M059J (cell line): ENCODE results near the gene ETV4. TPM values are rescaled to one million over a fixed set of nuclear protein-coding genes. Genes with fewer than 3 reads are reported as not detected.

Experiments used
- DNase-seq: peaks from one replicate; pipeline ENCODE4 v3.0.0-alpha.2; 2012; ENCODE audit warnings: low read depth
- total RNA-seq: library from RNA; depleted of rRNA; stranded (reverse); fragments of >200 nt; shearing (Covaris generic); gene quantifications from 2 replicates; pipeline ENCODE4 v1.2.3, GENCODE V29; 2014

Gene ETV4
- total RNA-seq, 1 experiment from 2014 or later = 6.9 TPM

DNA sequence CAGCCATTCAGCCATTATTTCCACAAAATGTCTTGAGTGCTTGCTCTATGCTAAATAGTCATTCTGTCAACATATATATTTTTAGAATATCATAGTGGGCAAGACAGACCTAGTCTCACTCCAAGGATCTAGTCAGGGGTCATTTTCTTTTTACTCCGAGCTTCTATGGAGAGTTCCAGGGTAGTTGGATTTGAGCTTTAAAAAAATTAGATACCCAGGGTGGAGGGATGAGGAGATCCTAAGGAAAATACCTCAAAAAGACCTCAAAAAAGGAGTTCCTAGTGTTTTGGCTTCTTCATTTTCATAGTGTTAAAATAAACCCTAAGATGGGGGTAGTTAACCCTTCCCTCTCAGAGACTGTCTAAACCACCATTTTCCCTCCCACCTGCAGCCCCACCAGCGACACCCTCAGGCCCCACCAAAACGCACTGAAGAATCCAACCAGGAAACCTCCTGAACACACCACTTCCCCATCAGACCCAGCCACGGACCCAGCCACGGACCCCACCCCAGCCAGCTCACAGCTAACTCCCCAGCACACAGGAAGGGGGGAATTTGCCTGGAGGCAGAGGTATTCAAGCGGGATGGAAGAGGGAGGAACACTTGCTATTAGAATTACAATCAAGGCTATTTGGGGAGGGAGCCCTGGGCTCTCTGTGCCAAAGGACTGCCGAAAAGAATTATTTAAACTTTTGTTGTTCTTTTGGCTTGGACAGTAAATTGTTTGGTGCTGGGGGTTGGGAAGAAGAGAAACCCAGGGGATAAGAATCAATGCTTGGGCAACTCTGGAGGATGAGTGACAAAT lies 2.2 kb downstream of the ETV4 start:
- no peak for DNase-seq

DNA sequence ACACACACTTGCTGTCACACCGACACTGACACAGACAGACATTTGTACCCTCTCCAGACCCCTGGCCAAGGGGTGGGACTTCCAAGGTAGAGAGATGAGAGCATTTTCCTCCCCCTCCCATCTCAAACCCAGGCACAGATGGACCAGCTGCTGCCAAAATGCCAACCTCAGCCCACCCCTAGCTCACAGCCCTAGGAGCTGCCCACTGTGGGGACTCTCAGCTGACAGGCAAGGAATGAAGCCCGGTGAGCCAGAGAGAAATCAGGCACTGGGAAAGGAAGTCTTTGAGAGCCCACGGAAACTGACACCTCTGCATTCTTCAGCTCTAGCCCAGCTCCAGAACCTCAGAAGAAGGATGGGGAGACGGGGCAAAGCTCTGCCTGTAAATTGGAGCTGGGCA lies 2.8 kb downstream of the ETV4 start:
- no peak for DNase-seq

DNA sequence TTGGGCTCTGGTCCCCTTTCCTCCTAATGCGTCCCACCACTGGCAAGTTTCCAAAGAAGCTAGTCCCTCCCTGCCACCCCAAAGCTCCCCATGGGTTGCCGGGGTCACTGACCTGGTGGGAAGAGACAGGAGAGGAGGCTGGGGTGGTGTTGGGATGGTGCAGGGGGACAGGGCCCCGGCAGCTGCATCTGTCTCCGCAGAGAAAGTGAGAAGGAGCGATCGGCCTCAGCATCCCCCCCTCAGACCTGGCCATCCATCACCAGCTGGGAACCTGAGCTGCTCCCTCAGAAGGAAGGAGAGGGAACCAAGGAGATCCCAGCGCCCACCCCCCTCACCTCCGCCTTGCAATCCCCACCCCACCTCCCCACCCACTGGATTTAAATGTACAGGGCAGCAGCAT lies 3.3 kb downstream of the ETV4 start:
- no peak for DNase-seq

DNA sequence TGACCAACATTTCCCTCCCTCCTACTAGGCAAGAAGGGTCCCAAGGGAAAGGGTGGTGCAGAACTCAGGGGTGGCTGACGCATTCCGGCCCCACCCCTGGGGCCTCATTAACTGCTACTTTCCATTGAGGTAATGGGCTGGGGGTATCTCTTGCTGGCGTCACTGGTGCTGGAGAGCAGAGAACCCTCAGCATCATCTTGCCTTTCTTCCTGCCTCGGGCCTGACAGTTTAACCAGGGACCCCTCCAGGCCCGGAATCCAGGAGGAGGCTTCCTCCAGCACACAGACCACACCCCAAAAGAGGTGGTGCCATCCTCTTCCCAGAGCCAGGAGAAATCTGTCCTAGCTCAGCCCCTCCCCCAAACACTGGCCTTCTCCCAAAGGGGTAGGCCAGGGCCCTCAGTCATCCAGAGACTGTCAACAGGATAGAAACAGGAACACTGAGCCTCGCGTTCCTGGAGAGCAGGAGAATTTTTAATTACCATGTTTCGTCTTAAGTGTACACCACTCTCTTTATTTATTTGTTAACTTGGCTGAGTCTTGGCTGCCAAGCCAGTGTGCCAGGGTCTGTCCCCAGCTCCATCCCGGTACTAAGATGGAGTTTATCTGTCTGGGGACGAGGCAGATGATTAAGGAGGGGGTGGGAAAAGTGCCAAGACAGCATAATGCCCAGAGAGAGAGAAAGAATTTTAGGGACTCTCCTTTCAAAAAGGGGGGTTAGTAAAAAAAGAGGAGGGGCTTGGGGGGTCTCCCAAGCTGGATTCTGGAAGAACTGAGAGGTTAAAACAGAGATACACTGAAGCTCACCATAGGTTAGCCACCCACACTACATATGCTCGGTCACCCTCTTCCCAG lies 5.1 kb downstream of the ETV4 start:
- DNase-seq = no peak

- peak; percentile 45 for DNase-seq
These were observed 9.7 kb downstream of the ETV4 start for GRCh38 chr17:43536236-43536992.

GRCh38 chr17:43534909-43535308 lies 11.2 kb downstream of the ETV4 start:
- DNase-seq = no peak

DNA sequence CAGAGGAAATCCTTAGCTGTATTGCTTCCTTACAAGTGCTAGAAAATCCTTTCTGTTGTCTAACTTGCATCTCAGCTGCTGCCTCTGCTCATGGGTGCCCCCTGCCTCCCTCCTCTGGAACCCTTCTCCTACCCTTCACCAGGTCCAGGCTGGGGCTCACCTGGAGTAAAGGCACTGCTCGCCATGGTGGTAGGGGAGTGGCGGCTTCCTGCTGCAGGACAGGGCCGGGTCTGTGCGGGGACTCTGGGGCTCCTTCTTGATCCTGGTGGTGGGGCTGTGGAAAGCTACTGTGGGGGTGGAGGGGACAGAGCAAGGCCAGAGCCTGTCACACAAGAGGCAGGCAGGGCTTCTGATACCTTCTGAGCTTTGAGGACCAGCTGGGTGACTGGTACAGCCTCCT lies 12.4 kb downstream of the ETV4 start:
- DNase-seq = no peak

- no peak for DNase-seq
These were observed 13.6 kb downstream of the ETV4 start for GRCh38 chr17:43532581-43532980.

DNA sequence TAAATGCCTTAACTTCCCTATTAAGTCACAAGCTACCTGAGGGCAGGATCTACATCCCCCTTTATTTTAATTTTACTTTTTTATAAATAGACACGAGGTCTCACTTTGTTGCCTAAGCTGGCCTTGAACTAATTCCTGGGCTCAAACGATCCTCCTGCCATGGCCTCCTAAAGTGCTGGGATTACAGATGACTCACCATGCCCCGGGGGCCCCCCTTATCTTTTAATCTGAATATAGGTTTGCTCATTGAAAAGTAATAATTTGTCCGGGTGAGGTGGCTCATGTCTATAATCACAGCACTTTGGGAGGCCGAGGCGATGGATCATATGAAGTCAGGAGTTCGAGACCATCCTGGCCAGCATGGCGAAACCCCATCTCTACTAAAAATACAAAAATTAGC lies 14.2 kb downstream of the ETV4 start:
- DNase-seq = peak; percentile 28

DNA sequence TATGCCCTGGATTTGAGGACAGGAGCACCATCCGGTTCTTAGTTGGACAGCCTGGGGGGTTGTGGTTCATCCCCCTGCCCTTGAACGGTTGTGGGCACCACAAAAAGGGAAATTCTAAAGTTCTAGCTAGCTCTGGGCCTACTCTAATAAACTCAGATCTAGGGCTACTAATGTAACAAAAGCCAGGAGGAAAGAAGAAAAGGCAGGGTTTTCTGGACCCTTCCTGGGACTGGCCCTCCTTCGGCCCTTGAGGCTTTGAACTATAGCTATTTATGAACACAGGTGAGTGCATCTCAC lies 15.1 kb downstream of the ETV4 start:
- DNase-seq = no peak

GRCh38 chr17:43530288-43531081 lies 15.7 kb downstream of the ETV4 start:
- peak; percentile 73 for DNase-seq

- DNase-seq = no peak
These were observed 16.2 kb downstream of the ETV4 start for GRCh38 chr17:43529947-43530287.

GRCh38 chr17:43528988-43529814 lies 16.9 kb downstream of the ETV4 start:
- no peak for DNase-seq

- DNase-seq = peak; percentile 67
These were observed 17.7 kb downstream of the ETV4 start for GRCh38 chr17:43528319-43528987.

- DNase-seq = no peak
These were observed 19.1 kb downstream of the ETV4 start for GRCh38 chr17:43526886-43527648.

- no peak for DNase-seq
These were observed 21.1 kb downstream of the ETV4 start for GRCh38 chr17:43524945-43525575.

DNA sequence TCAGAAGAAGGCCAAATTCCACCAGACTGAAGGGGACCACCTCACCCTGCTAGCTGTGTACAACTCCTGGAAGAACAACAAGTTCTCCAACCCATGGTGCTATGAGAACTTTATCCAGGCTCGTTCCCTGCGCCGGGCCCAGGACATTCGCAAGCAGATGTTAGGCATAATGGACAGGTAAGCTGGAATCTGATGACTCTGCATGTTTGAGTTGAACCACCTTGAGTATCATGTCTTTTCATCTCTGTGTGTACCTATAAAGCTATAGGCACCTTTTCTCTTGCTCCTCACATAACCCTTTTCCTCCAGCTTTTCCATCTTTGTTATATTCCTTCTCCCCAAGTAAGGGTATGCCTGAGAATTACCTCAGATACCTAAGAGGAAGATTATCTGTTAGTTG lies 24.8 kb downstream of the ETV4 start:
- no peak for DNase-seq

- DNase-seq = peak; percentile 41
These were observed 28.3 kb downstream of the ETV4 start for GRCh38 chr17:43517615-43518386.
